Fibroblast of mammary gland (primary cell): Measurements from ENCODE around the gene KIF6.
"Not testable (repeated sequence)": the region's sequence is repeated elsewhere in the genome, so short reads cannot be mapped to it uniquely, and the experiment has no call there.

Experiments used
- DNase-seq: peaks from one replicate; pipeline ENCODE4 v3.0.0-alpha.2; 2010; ENCODE audit warnings: low read depth
- H3K4me3 ChIP-seq: 2 replicates; pipeline ENCODE4 v1.5.1; 2011; ENCODE audit warnings: low read depth, mild to moderate bottlenecking, low read length, moderate library complexity; ENCODE audit not compliant: control insufficient read depth
- CTCF ChIP-seq: conservative IDR thresholded peaks from 2 replicates; pipeline ENCODE4 v1.5.1; 2011; ENCODE audit warnings: low read depth, low read length, inconsistent platforms; ENCODE audit not compliant: control insufficient read depth, insufficient read depth

KIF6 gene

DNA sequence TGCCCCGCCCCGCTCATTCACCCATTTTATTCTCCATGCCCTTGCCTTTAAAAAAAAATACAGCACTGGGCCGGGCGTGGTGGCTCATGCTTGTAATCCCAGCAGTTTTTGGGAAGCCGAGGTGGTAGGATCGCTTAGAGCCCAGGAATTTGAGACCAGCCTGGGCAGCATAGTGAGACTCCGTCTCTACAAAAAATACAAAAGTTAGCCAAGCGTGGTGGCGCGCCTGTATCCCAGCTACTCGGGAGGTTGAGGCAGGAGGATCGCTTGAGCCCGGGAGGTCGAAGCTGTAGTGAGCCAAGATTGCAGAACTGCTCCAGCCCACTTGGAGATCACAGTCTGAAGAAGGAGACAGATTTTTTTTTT is 407 bp upstream of the KIF6 start:
- H3K4me3 ChIP-seq = peak overlapping the region; percentile 62
- TF ChIP-seq CTCF = no peak
- no peak for DNase-seq

DNA sequence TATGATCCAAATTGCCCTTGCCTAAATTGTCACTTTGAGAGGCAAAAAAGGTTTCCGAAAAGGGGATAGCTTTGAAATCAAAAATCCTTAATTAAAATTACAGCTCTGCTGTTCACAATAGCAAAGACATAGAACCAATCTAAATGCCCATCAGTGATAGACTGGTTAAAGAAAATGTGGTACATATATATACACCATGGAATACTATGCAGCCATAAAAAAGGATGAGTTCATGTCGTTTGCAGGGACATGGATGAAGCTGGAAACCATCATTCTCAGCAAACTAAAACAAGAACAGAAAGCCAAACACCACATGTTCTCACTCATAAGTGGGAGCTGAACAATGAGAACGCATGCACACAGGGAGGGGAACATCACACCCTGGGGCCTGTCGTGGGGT is 1.9 kb downstream of the KIF6 start:
- not testable (repeated sequence) for H3K4me3 ChIP-seq, DNase-seq

DNA sequence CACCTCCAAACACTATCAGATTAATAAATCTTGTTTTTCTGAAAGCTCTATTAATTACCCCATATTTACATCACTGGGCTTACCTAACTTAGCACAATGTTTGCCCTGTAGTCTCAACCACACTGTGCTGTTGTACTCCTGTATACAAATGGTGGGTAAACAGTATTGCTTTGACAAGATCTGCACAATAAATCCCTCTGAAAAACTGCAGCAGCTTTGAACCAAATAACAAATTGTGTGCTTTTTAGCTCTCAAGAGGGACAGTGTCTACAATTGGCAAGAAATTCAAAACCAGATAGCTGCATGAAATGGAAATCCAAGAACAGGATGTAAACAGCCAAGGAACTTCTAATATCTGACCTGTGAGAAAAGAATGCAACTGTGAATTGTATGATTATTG is 10.4 kb downstream of the KIF6 start:
- DNase-seq = no peak
- TF ChIP-seq CTCF = no peak
- H3K4me3 ChIP-seq = no peak overlapping the region

- no peak for TF ChIP-seq CTCF
- H3K4me3 ChIP-seq = no peak overlapping the region
- DNase-seq = peak; percentile 37
Observed at GRCh38 chr6:39707962-39708683, 17.1 kb downstream of the KIF6 start.

DNA sequence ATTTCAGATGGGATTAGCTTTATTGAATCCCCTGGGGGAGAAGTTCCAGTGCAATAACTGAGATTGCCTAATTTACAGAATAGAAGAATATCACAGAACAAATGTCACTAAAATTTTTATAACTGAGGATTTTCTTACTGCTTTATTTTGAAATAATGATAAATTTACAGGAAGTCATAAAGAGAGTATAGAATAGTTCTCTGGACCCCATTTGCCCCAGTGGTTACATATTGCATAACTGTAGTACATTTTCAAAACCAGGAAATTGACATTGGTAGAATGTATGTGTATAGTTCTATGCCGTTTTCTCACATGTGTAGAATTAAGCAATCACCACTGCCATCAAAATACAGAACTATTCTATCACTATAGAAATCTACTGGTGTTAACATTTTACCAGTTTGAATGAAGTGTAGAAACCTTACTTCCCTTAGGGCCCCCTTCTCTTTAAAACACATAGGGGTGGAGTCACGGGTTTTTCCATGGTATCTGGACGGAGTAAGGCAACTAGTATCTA is 18.3 kb downstream of the KIF6 start:
- TF ChIP-seq CTCF = no peak
- H3K4me3 ChIP-seq = no peak overlapping the region
- no peak for DNase-seq

GRCh38 chr6:39702265-39702664 is 22.9 kb downstream of the KIF6 start:
- DNase-seq = no peak
- H3K4me3 ChIP-seq = no peak overlapping the region
- TF ChIP-seq CTCF = no peak

GRCh38 chr6:39700362-39700761 is 24.8 kb downstream of the KIF6 start:
- no peak for DNase-seq
- TF ChIP-seq CTCF = no peak

More at GRCh38 chr6:39700362-39700761, 24.8 kb downstream of the KIF6 start:
- no peak overlapping the region for H3K4me3 ChIP-seq
